ENCODE data around the gene RELL2. TPM values are rescaled to one million over a fixed set of nuclear protein-coding genes. Genes with fewer than 3 reads are reported as not detected.

Gene RELL2
- total RNA-seq, 1 donor from 2014 or later, result 5.4 TPM

- no peak for DNase-seq (ENCODE audit: low read depth)
These were observed 38.9 kb downstream of the RELL2 start for GRCh38 chr5:141675672-141676071.

DNA sequence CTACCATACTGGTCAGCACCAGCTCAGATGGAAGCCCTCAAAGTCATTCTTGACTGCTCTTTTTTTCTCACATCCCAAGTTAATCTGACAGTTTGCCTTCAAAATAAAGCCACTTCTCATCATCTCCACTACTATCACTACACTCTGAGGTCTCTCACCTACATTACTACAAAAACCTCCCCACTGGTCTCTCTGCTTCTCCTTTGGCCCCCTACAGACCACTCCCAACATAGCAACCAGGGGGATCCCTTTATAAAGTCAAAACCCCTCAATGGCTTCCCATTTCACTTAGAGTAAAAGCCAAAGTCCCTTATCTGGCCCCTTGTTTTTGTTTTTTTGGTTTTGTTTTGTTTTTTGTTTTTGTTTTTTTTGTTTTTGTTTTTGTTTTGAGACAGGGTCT lies 40.6 kb downstream of the RELL2 start:
- DNase-seq (ENCODE audit: low read depth), result no peak

GRCh38 chr5:141680178-141680577 lies 43.4 kb downstream of the RELL2 start:
- DNase-seq (ENCODE audit: low read depth), result no peak

GRCh38 chr5:141680751-141681201 lies 44.0 kb downstream of the RELL2 start:
- DNase-seq (ENCODE audit: low read depth), result no peak

DNA sequence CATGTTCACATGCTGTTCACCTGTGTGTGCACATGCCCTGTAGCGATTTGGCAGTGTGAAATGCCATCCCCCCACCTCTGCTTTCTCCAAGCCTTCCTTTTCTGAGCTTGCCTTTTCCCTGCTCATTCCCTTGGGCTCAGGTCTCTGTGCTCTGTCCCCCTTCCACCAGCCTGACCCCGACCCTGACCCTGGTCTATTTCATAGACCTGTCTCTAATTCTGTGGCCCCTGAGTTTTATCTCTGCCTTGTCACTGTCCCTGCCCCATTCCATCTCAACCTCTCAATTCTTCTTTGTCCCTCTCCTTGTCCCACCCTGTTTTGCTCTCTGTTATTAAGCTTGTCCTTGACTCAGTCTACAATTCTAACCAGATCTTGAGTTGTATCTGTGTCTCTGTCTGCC lies 44.5 kb downstream of the RELL2 start:
- DNase-seq (ENCODE audit: low read depth), result no peak

GRCh38 chr5:141681695-141682641 lies 45.2 kb downstream of the RELL2 start, which contains the start of gene ARAP3:
Gene ARAP3 (minus strand): TSS chr5:141682230. CDS start chr5:141680486, 1,744 bp downstream.
- peak; percentile 47 for DNase-seq (ENCODE audit: low read depth)

DNA sequence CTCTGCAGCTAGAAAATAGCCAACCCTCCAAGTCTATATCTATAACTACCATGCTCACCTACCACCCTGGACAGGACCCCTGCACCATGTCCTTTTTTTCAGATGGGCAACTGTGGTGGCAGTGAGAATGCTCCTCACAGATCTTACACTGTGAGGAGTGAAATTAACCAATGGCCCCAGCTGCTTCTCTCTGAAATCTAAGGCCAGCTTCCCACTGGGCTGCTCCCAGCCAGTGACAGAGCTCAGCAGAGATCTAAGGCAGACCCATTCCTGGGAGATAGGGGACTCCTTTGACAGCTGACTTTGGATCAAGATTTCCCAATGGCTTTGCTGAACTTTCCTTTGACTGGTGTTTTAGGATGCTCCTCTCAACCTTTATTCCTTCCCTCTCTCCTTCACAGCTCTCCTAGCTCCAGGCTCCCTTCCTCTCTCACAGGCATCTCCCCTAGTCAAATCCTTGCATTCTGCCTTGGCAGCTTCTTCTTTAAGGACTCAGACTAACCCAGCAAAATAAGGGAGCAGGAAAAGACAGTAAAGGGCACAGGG lies 46.9 kb downstream of the RELL2 start:
- DNase-seq (ENCODE audit: low read depth), result no peak

GRCh38 chr5:141685591-141685990 lies 48.8 kb downstream of the RELL2 start:
- no peak for DNase-seq (ENCODE audit: low read depth)

DNA sequence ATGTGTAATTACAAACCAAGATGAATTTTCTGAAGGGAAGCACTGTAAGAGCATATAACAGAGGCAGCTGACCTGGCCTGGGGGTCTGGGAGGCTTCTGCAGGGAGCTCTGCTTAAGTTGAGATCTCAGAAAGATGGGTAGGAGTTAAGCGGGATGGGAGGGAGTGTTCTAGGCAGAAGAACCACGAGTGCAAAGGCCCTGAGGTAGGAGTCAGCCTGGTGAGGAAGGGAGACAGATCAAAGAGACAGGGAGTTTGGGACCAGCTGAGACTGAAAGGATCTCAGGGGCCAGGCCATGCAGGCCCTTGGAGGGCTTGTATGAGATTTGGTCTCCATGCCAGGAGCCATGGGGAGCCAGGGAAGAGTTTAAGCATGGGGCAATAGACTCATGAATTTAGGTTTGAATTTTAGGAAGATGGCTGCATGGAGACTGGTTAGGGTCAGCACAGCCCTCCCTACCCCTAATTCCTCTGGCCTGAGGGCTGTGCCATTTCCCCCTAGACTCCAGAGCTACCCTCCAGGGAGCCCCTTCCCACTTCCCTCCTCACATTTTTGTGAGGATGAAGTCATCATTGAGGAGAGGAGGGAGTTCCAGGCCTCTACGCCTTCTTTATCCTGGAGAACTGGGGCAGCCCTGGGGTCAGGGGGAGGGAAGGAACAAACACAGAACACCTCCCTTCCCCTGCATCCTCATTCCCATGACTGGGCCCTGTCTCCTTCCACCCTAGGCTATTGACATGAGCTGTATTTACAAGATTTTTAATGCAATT lies 50.0 kb downstream of the RELL2 start:
- DNase-seq (ENCODE audit: low read depth), result no peak

Other genes with a start within 250 kb of the RELL2 start
- 4.9 and 12.5 TPM in 2 replicates for gene PCDHGB4, start 249.3 kb upstream of the RELL2 start, total RNA-seq
- gene PCDHGA8, start 244.4 kb upstream of the RELL2 start, total RNA-seq, result 0.69 and 1.6 TPM in 2 replicates
- gene PCDHGB5, start 239.1 kb upstream of the RELL2 start, total RNA-seq, result 9.4 and 17.8 TPM in 2 replicates
- gene PCDHGA9, start 234.2 kb upstream of the RELL2 start, total RNA-seq, result 0.52 and 3.2 TPM in 2 replicates
- gene PCDHGB6, start 229.0 kb upstream of the RELL2 start, total RNA-seq, result 1.0 and 2.3 TPM in 2 replicates
- 0.52 and 5.1 TPM in 2 replicates for gene PCDHGA10, start 224.0 kb upstream of the RELL2 start, total RNA-seq
- gene PCDHGB7, start 219.3 kb upstream of the RELL2 start, total RNA-seq, result 1.7 and 10.4 TPM in 2 replicates
- gene PCDHGA11, start 215.9 kb upstream of the RELL2 start, total RNA-seq, result 1.4 and 3.1 TPM in 2 replicates
- gene PCDHGA12, start 206.5 kb upstream of the RELL2 start, total RNA-seq, result 0.52 and 1.7 TPM in 2 replicates
- 11.8 and 23.6 TPM in 2 replicates for gene PCDHGC3, start 161.0 kb upstream of the RELL2 start, total RNA-seq
- gene PCDHGC4, start 152.0 kb upstream of the RELL2 start, total RNA-seq, result 1.1 TPM in 1 of 2 replicates, not detected in the other
- gene PCDHGC5, start 147.9 kb upstream of the RELL2 start, total RNA-seq, result 0.17 and 0.80 TPM in 2 replicates
- 73.1 and 113 TPM in 2 replicates for gene DIAPH1, start 18.0 kb upstream of the RELL2 start, total RNA-seq
- gene HDAC3, start 148 bp upstream of the RELL2 start, total RNA-seq, result 50.2 and 62.0 TPM in 2 replicates
- gene FCHSD1, start 14.4 kb downstream of the RELL2 start, total RNA-seq, result 28.9 and 34.2 TPM in 2 replicates
- gene ARAP3, start 45.2 kb downstream of the RELL2 start, total RNA-seq, result 0.69 and 3.6 TPM in 2 replicates
- 10.6 and 20.8 TPM in 2 replicates for gene PCDH1, start 241.4 kb downstream of the RELL2 start, total RNA-seq